Fibroblast of skin of right biceps (primary cell): ENCODE data around the gene RPL39.
"Not testable (repeated sequence)": the region's sequence is repeated elsewhere in the genome, so short reads cannot be mapped to it uniquely, and the experiment has no call there.

ENCODE experiments used
- DNase-seq: peaks from one replicate; pipeline ENCODE4 v3.0.0-alpha.2; 2013

Gene RPL39

DNA sequence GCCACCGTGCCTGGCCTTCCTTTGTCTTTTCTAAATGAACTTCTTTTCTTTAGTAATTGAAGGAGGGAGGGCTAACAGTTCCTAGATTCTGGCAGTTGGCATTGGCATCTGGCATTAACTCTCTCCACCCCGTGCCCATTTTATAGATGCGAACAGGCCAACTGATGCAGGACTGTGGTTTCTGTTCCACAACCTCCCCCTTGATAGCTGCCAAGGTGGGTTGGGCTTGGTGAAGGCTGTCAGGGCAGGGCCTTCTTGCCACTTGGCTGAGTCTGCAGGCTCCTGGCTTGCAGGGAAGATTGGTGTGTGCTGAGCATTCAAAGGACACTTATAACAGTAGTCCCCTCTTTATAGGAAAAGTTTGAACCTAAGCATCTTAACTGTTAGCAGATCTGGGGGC lies 28.7 kb downstream of the RPL39 start:
- peak; percentile 47 for DNase-seq

DNA sequence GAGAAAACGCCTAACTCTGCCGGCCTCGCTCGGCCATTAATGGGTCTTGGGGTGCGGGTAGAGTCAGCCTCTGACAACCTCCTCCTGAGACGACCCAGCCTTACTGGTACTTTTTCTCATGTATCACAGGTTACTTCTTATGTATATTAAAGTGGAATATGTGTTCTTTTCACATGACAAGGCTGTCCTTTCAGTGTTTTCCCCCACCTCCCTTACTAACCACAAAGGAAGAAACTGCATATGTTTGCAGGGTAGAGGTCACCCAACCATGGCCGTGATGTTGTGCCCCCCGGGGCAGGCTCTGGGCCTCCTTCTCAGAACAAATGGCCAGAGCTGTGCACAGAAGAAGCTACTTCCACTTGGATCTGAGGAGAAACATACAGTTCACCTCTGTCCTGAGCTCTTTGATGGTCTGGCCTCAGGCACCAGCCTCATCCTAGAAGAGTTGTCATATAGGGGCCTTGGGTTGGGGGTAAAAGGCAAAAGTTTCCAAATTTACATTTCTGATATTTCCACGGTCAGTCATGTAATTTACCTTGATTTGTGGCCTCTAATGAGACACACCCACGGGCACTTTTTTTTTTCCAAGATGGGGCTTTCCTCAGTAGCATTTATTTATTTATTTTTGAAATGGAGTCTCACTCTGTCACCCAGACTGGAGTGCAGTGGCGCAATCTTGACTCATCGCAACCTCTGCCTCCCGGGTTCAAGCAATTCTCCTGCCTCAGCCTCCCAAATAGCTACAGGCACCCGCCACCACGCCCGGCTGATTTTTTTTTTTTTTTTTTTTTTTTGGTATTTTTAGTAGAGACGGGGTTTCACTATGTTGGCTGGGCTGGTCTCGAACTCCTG lies 31.2 kb downstream of the RPL39 start:
- DNase-seq: no peak

DNA sequence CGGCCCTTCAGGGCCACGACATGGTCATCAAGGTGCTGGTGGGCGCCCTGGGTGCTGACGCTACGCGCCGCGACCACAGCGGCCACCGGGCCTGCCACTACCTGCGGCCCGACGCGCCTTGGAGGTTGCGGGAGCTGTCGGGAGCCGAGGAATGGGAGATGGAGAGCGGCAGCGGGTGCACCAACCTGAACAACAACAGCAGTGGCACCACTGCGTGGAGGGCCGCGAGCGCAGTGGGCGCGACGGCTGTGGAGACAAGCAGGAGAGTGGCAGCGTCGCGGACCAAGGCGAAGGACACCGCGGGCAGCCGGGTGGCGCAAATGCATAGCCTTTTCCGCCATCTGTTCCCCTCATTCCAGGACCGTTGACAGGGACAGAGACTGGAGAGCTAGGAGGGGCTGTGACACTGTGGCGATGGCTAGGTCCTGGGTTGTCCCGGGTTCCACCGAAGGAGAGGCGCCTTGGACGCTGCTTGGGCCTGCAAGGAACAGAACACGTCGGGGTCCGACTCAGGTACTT lies 32.1 kb downstream of the RPL39 start:
- DNase-seq: no peak

DNA sequence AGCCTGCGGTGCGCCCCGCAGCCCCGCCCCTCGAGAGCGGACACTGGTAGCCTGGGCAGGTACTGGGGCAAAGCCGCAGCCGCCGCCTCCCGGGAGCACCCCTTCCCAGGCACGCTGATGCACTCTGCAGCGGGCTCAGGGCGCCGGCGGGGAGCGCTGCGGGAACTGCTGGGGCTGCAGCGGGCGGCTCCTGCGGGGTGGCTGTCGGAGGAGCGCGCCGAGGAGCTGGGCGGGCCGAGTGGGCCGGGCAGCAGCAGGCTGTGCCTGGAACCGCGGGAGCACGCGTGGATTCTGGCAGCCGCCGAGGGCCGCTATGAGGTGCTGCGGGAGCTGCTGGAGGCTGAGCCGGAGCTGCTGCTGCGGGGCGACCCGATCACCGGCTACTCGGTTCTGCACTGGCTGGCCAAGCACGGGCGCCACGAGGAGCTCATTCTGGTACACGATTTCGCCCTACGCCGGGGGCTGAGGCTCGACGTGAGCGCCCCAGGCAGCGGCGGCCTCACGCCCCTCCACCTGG lies 32.6 kb downstream of the RPL39 start:
- no peak for DNase-seq

DNA sequence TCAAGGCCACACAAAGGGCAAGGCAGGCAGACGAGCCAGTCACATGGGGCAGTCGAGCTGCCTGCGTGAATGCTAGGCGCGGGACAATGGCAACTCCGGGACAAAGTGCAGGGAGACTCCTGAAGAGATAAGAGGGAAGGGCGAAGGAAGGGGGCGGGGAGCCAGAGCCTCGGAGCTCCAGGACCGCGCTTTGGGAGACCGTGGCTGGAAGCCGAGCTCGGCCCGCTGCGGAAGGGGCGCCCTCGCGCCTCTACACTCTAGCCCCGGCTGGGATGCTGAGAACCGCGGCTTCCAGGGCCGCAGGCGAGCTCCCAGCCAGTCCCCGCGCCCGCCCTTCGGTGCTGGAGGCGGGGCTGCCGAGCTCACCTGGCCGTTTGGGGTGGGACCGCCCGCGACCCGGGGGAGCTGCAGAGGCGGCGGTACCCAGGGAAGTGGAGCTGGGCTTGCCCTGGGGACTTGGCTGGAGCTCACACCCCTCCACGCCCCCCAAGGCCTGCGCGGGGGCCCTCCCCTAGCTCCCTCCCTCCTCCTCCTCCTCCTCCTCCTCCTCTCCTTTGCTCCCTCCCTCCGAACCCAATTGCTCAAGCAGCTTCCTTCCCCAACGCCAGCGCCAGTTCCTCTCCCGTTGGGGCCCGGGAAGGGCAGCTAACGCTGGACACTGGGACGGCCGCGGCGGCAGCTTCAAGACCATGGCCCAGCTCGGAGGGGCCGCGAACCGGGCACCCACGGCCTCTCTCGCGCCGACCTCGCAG lies 33.3 kb downstream of the RPL39 start, which contains the start of gene SOWAHD:
Gene SOWAHD, plus strand, starts transcription at position 610 of the 752 bp plus-strand sequence. Its CDS starts 80 bp downstream, at position 690.
- peak; percentile 10 for DNase-seq

DNA sequence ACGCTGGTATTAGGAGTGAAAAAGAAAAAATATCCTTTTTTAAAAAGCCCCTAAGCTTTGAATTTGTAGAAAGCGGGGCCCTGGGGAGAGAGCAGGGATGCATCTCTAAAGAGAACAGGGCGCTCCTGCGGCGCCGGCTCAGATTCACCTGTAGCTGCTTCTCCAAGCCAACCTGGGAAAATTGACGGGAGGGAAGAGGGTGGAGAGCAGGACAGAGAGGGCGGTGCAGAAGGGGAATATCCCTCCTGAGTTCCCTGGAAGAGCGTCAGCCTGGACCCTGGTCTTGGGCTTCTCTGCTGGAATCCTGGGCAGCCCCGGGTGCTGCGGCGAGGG lies 33.8 kb downstream of the RPL39 start:
- DNase-seq: no peak

DNA sequence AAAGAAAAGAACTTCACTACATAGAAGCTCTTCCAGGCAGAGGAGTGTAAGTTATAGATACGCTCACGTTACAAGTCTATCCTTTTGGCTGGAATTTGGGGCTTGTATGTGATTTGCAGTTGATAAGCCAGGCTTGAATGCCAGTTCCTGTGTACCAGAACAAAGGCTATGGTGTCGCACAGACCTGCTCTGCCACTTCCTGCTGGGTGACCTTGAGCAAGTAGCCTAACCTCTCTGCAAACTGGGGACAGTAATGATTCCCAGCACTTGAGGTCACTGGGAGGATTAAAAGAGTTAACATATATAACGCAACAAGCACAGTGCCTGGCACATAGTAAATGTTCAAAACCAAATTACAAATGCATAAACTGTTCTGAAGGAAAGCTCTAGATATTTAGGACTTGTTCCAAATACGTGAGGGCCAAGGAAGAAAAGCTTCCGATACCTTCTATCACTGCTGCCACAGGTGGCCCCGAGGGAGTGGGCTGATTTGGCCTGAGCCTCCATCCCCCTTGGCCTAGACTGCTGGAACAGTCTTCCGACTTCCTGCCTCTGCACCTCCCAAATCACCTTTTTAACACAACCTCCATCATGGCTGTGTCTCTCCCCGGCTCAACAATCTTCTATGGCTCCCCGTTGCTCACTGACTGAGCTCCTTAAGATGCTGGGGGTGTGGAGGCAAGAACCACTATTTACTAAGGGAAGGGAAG lies 34.3 kb downstream of the RPL39 start:
- no peak for DNase-seq

DNA sequence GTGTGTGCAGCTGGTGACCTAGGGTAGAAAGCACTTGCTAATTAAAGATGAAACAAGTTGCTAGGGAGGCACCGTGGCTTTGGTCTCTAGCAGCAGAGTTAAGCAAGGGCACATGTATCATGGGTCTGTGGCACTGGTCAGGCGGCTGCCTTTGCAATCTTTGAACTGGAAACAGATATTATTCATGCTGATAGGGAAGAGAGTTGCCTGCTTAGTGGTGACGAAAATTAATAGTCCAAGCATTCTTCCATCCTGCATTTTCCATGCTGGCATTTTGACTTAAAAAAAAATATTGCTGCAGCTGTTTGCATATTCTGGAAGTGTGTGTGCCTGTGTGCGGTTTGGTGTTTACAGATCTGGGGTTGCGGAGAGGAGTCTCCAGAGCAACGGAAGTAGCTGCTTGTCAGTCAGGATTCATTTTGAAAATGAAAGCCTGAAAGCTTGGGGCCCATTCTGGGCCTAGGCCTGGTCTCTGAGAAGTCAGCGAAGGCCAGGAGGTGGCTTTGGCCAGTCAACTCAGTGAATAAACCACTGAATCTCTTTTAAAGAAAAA lies 35.4 kb downstream of the RPL39 start:
- DNase-seq: peak; percentile 14

DNA sequence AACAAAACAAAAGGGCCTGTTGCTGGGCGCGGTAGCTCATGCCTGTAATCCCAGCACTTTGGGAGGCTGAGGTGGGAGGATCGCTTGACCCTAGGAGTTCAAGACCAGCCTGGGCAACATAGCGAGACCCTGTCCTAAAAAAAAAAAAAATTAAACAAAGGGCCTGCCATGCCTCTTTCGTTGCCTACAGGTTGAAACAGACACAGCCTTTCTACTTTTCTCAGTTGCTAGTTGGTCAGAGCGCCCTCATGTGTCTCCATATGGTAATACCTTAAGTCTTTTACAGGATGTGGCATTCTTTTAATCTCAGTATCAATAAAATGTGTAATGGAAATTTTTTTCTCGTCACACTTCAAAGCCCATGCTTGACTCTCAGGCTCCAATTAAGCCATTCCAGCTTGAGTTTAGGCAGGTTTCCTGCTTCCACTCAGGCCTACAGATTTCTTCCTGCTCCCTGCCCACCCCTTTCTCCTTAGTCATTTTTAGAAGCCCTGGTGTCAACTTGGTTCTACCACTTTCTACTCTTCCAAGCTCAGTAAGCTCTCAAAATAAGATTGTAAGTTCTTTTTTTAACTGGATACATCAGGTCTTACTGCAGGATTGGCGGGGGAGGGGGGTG lies 37.7 kb downstream of the RPL39 start:
- peak; percentile 40 for DNase-seq

DNA sequence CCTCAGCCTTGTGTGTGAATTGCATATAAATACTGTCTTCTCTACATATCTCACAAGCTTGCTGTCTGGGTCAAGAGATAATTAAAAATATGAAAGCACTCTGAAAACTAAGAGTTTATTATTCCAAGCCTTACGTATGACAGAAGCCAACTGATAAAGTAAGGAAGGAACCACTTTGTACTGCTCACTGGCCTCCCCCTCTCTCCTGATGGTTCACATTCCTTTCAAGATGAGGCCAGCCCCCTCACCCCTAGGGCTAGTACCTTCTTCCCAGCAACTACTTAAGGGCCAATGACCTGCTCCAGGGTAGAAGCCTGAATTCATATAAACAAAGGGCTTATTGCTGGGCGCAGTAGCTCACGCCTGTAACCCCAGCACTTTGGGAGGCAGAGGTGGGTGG lies 38.4 kb downstream of the RPL39 start:
- no peak for DNase-seq

DNA sequence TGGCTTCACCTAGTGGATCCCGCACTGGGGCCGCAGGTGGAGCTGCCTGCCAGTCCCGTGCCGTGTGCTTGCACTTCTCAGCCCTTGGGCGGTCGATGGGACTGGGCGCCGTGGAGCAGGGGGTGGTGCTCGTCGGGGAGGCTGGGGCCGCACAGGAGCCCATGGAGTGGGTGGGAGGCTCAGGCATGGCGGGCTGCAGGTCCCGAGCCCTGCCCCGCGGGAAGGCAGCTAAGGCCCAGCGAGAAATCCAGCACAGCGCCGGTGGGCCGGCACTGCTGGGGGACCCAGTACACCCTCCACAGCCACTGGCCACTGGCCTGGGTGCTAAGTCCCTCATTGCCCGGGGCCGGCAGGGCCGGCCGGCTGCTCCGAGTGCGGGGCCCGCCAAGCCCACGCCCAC lies 40.7 kb downstream of the RPL39 start:
- DNase-seq: not testable (repeated sequence)

DNA sequence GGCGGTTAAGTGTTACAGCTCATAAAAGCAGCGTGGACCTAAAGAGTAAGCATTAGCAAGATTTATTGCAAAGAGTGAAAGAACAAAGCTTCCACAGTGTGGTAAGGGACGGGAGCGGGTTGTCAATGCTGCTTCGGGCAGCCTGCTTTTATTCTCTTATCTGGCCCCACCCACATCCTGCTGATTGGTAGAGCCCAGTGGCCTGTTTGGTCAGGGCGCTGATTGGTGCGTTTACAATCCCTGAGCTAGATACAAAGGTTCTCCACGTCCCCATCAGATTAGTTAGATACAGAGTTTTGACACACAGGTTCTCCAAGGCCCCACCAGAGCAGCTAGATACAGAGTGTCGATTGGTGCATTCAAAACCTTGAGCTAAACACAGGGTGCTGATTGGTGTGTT lies 41.3 kb downstream of the RPL39 start:
- DNase-seq: not testable (repeated sequence)

DNA sequence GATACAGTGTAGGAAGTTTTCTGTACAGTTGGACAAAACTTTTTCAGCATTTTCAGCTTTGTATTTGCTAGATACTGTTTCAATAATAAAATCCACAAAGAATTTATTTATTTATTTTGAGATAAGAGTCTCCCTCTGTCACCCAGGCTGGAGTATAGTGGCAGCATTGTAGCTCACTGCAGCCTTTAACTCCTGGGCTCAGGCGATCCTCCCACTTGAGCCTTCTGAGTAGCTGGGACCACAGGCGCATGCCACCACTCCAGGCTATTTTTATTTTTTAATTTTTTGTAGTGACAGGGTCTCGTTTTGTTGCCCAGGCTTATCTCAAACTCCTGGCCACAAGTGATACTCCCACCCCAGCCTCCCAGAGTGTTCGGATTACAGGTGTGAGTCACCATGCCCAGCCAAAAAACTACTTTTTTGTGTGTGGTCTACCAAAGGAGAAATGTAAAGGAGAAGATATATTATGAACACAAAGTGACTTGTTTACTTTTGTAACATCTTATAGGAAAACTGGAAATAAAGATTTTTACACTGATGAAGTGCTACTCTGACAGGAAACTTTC lies 46.1 kb downstream of the RPL39 start:
- DNase-seq: no peak

DNA sequence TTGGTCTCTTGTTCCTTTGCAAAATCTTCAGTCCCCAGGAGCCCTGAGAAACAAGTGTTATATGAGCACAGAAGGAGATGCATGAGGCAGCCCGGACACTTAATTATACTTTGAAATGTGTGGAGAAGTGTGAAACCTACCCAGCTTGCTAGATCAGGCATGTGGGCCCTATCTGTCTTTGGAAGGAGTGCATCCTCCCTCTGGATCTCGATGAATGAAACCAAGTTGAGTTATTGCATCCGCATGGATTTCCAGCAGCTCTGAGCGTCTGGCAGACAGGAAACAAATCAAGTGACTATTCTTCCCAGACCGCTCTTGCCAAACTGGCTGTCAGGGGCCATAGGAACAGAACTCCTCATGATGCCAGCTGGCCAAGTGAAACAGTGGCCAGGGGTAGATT lies 52.7 kb downstream of the RPL39 start:
- no peak for DNase-seq
